VCaP (cell line): ENCODE measurements around the gene SIGLEC6.

Experiments used
- H3K27ac ChIP-seq: fragments of 450-650 bp; 2 replicates; pipeline ENCODE4 v1.5.1; 2017
- TF ChIP-seq, protein P1 (sequence below): fragments of 450-650 bp; conservative IDR thresholded peaks from 2 replicates; pipeline ENCODE4 v1.5.1; 2017; ENCODE audit warnings: mild to moderate bottlenecking, moderate library complexity

Gene SIGLEC6

DNA sequence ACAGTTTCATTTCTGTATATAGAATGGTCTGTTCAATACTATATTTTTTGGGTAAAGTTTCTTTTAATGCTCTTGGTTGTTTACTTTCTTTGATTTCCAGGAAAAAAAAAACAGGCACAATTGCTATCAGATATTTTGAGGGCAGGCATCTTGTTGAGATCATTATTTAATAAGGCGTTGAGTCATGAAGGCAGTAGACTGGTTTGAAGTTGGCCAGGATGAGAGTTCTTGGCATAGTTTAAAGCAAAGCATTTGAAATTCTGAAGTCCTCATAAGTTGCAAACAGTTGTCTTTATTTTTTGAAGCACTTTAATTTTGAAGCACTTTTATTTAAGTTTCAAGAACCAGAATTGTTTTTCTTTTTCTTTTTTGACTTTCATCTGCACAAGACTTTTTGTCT is 37.0 kb upstream of the SIGLEC6 start:
- no peak overlapping the region for H3K27ac ChIP-seq
- TF ChIP-seq, protein P1, sequence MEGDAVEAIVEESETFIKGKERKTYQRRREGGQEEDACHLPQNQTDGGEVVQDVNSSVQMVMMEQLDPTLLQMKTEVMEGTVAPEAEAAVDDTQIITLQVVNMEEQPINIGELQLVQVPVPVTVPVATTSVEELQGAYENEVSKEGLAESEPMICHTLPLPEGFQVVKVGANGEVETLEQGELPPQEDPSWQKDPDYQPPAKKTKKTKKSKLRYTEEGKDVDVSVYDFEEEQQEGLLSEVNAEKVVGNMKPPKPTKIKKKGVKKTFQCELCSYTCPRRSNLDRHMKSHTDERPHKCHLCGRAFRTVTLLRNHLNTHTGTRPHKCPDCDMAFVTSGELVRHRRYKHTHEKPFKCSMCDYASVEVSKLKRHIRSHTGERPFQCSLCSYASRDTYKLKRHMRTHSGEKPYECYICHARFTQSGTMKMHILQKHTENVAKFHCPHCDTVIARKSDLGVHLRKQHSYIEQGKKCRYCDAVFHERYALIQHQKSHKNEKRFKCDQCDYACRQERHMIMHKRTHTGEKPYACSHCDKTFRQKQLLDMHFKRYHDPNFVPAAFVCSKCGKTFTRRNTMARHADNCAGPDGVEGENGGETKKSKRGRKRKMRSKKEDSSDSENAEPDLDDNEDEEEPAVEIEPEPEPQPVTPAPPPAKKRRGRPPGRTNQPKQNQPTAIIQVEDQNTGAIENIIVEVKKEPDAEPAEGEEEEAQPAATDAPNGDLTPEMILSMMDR = no peak

DNA sequence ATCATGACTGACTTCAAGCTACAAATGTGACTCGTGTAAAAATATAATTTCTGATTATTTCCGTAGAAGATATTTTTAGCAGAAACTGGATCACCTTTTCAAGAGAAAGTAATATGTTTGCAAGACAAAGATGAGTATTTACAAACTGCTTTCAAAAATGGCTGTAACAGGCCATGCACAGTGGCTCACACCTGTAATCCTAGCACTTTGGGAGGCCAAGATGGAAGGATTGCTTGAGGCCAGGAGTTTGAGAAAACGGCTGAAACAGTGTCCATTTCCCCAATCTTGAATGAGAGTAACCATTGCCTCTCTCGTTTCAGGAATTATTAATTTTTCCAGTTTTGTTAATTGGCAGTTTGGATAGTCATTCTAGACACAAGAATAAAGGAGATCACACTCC is 36.1 kb upstream of the SIGLEC6 start:
- H3K27ac ChIP-seq = no peak overlapping the region
- TF ChIP-seq, protein P1 = no peak

DNA sequence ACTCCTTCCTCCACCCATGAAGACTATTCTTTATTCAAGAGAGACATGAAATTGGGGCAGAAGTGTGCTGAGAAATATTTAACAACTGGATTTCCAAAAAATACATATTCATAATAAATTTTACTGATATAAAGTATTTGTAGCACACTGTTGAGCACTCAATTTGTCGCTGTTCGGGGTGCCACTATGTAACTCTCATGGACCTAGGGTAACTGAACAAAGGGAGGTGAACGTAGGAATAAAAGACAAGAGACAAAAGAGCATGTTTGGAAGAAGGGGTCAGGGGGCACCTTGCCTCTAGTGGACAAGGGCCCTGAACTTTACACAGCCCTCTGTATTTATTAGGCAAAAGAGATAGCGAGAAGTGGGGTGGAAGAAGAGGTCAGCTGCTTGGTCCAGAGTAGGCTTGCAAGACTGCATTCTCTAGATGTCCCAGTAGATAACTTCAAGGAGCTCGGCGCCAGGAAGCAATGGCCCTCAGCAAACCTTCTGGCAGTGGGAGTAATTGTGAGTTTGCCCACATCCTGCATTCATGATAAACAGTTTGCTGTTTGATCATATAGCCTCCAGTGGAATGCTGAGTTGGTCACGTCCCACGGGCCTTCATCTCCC is 35.1 kb upstream of the SIGLEC6 start:
- TF ChIP-seq, protein P1 = no peak

GRCh38 chr19:51565583-51565982 is 34.1 kb upstream of the SIGLEC6 start:
- H3K27ac ChIP-seq = no peak overlapping the region
- TF ChIP-seq, protein P1 = no peak

More for the DNA sequence above, 35.1 kb upstream of the SIGLEC6 start:
- H3K27ac ChIP-seq = no peak overlapping the region

- H3K27ac ChIP-seq = no peak overlapping the region
- TF ChIP-seq, protein P1 = no peak
Measured at GRCh38 chr19:51564791-51565190, 33.3 kb upstream of the SIGLEC6 start.

DNA sequence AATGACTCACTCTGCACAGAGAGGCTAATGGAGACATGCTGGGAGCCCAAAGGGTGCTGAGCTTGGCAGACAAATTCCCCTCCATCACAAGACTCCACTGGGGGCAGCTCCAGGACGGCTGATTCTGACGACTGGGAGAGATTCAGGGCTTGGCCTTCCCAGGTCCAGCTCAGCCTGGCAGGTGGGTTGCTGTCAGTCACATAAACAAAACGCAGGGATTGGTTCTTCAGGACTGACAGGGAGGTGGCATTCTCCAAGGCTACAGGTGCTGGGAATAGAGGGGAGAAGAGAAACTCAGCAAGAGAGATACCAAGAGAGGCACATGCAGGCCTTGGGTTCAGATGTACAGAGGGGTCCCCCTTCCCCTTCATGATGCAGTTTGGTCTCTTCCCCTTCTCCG is 28.9 kb upstream of the SIGLEC6 start:
- TF ChIP-seq, protein P1 = no peak
- H3K27ac ChIP-seq = no peak overlapping the region

DNA sequence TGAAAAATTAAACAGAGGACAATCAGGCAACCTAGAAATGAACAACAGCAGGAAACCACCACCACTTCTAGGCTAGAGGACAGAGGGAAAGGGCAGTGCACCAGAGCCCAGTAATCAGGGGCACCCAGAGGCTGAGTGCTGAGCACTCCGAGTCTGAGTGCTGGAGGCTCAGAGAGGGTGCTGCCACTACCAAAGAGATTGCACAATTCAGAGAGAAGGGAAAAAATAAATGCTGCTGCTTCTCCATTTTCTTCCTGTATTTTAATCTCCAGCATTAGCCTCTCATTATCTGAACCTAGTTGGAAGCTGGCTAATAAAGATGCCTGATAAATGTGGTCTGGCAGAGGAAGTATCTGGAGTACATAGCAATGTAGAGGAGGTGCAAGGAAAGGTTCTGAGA is 27.8 kb upstream of the SIGLEC6 start:
- TF ChIP-seq, protein P1 = no peak
- no peak overlapping the region for H3K27ac ChIP-seq
